Measurements from ENCODE around the gene PLEKHS1. TPM values are rescaled to one million over a fixed set of nuclear protein-coding genes. Genes with fewer than 3 reads are reported as not detected.

The PLEKHS1 gene
- total RNA-seq, 1 experiment from 2014 or later: not detected

GRCh38 chr10:113743594-113743993 lies 7.9 kb upstream of the PLEKHS1 start:
- Mint-ChIP-seq H3K4me3 (no peak overlapping the region), H3K36me3 (ENCODE audit: insufficient read depth in 1 of 3, low read depth in 3 of 3) (no peaks in the 10 kb centered on the region), H3K4me1 (0 out of 4 replicates have a peak, but pooled peaks cover 0 to 2% of the 10 kb centered on the region in 2 experiments), H3K27ac (no peak overlapping the region), H3K9me3 (no peaks in the 10 kb centered on the region; a peak in 2 of 5 replicates), H3K27me3 (ENCODE audit: low read depth) (peaks cover 13% of the 10 kb centered on the region)
- Histone ChIP-seq H2BK120ac (ENCODE audit: low read depth, low read length, poor library complexity, severe bottlenecking) (no peak overlapping the region), H2AK5ac (ENCODE audit: insufficient read length, low read length) (no peak overlapping the region), H3K56ac (ENCODE audit: insufficient read length, low read depth, low read length) (no peak overlapping the region), H3K27me3 (ENCODE audit: insufficient read depth, low read length) (no peaks in the 10 kb centered on the region; the same call in 1 of the 2 replicates), H4K20me1 (ENCODE audit: control insufficient read depth, insufficient read depth, insufficient read length) (no peaks in the 10 kb centered on the region), H4K5ac (ENCODE audit: insufficient read length, low read depth, low read length) (no peak overlapping the region), H3K23ac (ENCODE audit: insufficient read length, low read depth, low read length) (no peak overlapping the region), H2BK12ac (ENCODE audit: insufficient read length, low read depth, low read length) (no peak overlapping the region), H2BK15ac (ENCODE audit: low read depth, low read length) (no peak overlapping the region), H3K4me2 (ENCODE audit: insufficient read depth, insufficient read length, low read length) (no peak overlapping the region), H3K18ac (ENCODE audit: insufficient read length, low read depth, low read length) (no peak overlapping the region), H3K27ac (ENCODE audit: insufficient read length, low read depth, low read length) (no peak overlapping the region), H3T11ph (ENCODE audit: low read length) (no peak overlapping the region), H2AFZ (ENCODE audit: low read length) (no peak overlapping the region), H3K4ac (ENCODE audit: low read depth, low read length) (no peak overlapping the region), H2BK5ac (ENCODE audit: insufficient read length, low read length) (no peak overlapping the region), H3K4me1 (ENCODE audit: insufficient read depth, low read length) (no peaks in the 10 kb centered on the region), H4K8ac (replicated peaks; ENCODE audit: insufficient read length, low read depth, low read length) (no peak overlapping the region), H3K14ac (ENCODE audit: insufficient read depth, low read length) (no peak overlapping the region), H4K91ac (ENCODE audit: insufficient read length, low read depth, low read length) (no peak overlapping the region), H3K79me2 (ENCODE audit: insufficient read depth, low read length) (no peaks in the 10 kb centered on the region), H3K79me1 (ENCODE audit: insufficient read depth, low read depth, low read length, poor library complexity, severe bottlenecking) (no peaks in the 10 kb centered on the region), H3K23me2 (ENCODE audit: insufficient read length, low read depth, low read length, poor library complexity, severe bottlenecking) (no peaks in the 10 kb centered on the region), H2BK20ac (ENCODE audit: low read depth, low read length, poor library complexity, severe bottlenecking) (no peak overlapping the region), H3K9me3 (ENCODE audit: control insufficient read depth, low read depth, low read length) (no peaks in the 10 kb centered on the region), H3K9ac (ENCODE audit: extremely low read depth, insufficient read length, low read length) (no peak overlapping the region)
- no peak for TF ChIP-seq CTCF (conservative IDR thresholded peaks at IDR 0.05)
- no peak for DNase-seq
